GM19351 (cell line): ENCODE data around the gene FAM78A.

ENCODE experiments used
- ATAC-seq: cut with Tn5 transposase; IDR thresholded peaks from one replicate; pipeline ENCODE4 v1.9.1; 2021; ENCODE audit warnings: mild to moderate bottlenecking, moderate library complexity; ENCODE audit not compliant: unreplicated experiment

Gene FAM78A

DNA sequence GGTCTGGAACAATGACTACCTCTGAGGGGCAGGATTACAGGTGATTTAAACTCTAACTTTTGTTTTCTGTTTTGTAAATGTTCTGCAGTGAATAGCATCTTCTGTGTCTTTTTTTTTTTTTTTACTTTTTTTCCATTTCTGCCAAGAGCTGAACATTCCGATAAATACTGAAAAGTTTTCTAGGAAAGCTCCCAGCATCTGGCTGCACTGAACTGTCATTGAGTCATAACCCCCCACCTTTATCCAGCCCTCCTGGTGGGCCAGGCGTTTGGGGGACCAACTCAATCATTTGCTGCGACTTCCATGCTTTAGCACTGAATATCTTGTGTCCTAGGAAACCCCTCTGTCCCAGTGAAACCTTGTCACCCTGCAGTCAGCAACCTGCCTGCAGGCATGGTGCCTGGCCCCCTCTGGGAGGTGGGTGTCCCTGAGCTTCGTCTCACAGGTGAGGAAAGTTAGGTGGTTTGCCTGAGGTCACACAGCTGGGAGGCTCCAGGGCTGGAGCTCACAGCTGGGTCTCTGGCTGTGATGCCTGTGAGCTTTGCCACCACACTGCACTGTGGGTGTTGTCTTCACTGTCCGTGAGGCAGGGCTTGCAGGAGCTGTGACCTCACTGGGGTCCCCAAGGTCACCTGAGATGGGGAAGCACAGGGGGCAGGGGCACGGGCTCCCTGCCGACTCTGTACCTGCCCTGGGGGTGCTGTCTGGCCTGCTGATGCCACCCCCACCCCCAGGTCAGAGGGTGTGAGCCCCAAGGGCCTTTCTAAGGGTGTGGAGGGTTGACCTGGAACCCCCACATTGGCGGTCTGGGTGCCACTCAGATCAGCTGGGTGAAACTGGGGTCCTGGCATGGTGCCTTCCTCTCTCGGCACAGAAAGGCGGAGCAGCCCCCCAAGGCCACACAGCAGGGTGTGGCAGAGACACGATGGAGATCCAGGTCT lies 27.3 kb upstream of the FAM78A start:
- no peak for ATAC-seq

DNA sequence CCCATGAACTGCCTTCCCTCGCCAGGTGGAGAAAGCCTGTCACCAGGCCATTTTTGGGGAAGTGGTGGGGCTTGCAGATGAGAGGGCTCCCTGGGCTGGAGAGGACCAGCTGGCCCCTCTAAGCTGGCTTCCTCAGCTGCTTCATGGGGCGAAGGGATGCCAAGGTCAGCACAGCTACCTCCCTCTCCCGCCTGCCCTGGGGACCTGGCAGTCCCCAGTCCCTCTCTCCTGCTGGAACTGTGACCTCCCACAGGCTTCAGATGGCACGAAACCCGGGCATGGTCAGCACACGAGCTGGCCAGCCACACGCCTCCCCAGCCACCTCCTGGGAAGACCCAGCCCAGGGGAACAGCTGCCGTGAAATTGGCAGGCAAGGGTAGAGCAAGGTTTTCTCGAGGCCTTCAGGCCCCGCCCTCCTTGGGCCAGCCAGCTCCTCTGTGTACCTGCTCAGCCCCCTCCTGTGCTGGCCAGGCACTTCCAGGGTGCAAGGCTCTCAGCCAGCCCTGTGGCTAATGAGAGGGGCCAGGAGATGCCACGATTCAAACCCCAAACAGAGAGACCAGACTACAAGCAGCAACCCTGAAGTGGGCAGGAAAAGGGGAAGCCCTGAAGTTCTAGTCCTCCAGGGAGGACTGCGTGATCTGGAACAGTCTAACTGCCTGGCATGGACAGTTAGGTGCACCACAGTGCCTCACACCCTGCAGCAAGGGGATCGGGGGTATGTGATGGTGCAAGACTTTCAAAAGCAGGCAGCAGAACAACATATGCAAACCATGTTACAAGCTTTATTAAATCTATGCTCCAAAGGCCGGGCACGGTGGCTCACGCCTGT lies 26.1 kb upstream of the FAM78A start:
- ATAC-seq = no peak

DNA sequence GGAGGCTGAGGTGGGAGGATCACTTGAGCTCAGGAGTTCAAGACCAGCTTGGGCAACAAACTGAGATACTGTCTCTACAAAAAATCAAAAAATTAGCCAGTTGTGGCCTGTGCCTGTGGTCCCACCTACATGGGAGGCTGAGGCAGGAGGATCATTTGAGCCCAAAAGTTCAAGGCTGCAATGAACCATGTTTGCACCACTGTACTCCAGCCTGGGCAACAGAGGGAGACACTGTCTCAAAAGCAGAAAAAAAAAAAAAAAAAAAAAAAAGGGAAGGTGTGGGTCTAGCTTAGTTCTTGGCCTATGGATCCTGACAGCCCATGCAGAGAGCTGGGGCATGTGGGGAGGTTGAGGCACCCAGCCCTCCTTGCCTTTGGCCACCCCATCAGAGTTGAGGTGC lies 24.1 kb upstream of the FAM78A start:
- no peak for ATAC-seq

DNA sequence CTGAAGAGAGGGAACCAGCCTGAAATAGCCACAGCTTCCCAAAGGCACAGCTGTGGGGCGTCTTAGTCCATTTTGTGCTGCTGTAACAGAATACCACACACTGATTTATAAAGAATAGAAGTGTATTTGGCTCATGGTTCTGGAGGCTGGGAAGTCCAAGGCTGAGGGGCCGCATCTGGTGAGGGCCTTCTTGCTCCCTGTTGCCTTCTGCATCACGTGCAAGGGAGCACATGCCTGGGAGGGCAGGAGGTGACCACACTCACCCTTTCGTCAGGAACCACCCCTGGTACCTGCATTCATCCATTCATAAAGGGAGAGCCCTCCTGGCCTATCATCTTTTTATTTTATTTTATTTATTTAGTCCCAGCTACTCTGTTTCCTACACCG lies 23.6 kb upstream of the FAM78A start:
- no peak for ATAC-seq

DNA sequence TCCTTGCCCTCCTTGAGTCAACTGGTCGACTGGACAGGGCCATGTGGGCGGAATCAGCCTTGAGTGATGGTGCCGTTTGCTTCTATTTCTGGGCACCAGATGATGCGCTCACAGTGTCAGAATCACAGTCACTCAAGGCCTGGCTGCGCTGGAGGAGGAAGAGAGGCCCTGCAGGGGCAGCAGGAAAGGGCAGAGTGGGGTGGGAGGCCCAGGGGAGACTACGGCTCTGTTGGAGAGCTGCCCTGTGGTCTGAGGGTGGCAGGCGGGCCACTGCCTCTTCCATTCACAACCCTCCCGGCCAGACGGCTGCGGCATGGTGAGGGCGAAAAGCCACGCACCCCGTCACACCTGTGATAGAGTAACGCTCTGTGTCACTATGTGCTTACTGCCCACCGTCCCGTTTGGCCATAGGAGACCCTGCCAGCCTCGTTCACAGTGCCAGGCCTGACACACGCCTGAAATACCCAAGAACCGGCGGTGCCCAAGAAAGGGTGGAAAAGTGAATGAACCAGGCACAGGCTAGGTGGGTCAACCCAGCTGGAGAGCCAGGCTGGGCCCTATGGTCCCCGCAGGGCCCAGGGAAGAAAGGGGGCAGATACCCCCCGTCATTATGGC lies 23.1 kb upstream of the FAM78A start:
- ATAC-seq = no peak

DNA sequence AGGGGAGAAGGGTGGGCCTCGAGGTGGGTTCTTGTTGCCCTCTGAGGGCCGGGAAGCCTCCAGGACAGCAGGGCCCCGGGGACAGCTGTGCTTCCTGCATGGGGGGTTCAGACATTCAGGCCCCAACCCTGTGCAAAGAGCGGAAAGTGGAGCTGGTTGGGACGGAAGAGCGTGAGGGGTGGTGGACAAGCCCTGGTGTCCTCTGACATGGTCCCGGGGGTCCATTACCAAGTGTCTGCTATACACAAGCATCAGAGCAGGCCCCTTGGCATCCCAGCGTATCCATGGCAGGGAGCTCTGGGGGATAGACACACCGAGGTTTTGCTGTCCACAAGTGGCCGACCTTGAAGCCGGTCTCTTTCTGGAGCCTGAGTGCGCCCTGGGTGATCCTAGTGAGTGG lies 22.5 kb upstream of the FAM78A start:
- no peak for ATAC-seq

DNA sequence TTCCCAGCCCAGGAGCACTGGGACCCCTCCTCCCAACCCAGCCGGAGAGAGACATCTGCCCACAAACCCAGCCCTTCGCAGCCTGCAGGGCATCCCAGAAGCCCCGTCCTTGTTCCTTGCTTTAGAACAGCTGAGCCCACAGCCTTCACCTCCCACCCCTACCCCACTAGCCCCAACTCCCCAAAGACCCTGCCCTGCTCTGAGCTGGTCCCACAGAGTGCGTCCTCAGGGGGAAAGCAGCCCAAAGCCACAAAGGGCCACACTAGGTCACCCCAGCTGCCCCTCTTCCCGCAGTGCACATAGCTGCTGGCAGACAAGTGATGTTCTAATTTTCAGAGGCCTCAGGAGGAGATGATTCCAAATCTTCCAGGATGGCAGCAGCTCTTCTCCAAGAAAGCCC lies 22.0 kb upstream of the FAM78A start:
- no peak for ATAC-seq

DNA sequence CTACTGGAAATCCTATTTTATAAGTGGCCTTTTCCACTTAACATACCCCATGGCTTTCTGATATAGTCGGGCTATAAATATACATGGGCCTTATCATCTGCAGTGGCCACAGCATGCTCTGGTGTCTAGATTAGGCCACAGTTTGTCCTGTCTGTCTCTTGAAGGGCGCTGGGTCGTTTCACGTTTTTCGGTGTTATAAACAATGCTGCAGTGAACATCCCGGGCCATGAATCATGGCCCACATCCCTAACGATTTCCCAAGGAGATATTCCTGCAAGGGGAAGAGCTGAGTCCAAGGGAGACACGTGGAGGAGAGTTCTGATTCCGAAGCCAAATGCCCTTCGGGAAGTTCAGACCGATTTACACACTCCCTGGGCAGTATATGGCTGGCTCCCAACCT lies 21.6 kb upstream of the FAM78A start:
- no peak for ATAC-seq

DNA sequence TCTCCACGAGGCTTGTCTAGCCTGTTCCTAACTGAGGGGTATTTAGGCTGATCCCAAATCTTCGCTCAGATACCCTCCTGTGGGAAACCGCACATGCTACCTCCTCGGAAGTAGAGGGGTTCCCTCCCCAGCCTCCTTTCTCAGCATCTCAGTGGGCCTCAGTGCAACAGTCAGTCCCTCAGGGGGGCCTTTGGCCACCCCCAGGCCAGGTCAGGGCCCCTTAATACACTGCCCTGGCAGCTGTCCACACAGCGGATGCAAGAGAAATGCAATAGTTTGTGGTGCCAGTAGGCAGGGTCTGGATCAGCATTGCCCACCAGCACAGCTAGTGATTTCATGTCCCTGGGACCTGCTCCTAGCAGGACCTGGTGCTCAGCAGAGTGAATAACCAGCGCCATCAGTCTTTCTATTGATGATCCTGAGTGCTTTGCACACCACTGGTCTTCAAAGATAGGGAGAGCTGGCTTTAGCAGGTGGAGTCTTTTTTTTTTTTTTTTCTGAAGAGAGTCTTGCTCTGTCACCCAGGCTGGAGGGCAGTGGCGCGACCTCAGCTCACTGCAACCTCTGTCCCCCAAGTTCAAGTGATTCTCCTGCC lies 20.7 kb upstream of the FAM78A start:
- no peak for ATAC-seq

DNA sequence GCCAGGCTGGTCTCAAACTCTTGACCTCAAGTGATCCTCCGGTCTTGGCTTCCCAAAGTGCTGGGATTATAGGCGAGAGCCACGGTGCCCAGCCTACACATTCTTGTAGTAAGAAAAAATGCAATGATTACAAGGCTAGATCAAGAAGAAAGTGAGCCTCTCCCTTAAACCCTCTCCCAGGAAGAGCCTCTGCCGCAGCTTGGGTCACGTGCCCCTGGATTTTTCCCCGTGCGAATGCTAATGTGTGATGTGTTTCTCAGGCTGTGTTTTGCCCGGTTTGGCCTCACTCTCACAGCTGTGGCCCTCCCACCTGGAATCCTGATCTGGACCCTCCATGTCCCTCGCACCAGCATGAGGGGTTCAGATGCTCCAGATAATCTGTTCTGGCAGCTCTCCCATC lies 20.1 kb upstream of the FAM78A start:
- ATAC-seq = no peak

DNA sequence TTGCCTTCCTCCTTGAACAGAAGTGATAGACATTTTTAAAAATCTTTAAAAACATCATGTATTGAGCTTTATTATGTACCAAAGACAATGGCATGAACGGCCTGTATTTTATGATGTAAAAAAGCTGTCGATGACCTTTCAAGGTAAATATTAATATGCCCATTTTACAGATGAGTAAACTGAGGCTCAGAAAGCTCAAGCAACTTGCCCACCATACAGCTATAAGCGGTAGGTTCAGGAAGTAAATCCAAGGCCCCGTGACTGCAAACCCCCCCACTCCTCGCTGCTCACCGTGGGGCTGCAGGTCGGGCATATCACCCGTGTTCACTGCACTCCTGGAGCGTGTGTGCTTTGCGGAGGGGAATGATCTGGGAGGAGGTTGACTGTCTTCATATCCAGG lies 16.6 kb upstream of the FAM78A start:
- ATAC-seq = no peak

DNA sequence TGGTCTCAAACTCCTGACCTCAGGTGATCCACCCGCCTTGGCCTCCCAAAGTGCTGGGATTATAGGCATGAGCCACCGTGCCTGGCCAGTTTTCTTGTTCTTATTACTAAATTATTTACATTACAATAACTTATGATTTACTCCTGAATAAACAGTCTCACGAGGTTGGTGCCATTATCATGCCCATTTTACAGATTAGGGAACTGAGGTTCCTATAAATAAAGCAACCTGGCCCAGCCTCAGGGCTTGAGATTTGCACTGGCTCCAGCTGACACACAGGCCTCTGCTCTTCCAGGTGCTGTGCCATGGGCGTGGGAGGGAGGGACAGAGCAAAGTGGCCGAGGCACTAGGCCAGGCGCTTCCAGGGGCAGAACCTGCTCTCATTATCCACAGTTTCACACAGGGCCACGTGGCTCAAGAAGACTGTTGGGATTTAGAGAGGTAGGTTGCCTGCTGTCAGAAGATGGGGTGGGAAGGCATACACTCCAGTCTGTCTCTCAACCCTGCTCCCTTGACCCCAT lies 15.5 kb upstream of the FAM78A start:
- ATAC-seq = no peak

DNA sequence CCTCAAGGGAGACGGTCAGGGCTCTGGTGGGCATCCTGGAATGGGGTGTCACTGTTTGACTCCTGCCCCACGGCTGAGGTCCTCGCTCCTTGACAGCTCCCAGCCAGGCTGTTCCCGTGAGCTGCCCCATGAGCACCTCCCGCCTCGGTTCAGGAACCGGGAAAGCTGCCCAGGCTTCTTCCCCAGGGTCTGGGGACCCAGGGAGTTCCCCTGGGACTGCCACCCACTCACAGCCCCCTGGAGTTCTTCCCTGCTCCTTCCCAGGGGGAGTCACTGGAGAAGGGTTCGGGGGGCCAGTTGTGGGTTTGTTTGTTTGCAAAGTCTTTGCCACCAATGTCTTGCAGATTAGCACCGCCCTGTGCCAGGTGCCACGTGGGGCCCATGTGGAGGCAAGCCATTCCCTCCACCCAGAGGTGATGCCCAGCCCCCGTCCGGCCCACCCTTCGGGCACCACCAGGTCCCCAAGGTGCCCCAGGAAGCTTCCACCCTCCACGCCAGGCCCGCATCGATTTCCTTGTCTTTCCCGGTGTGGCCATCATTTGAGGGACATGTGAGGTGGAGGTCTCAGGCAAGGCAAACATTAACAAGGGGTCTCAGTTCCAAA lies 14.6 kb upstream of the FAM78A start:
- ATAC-seq = no peak

DNA sequence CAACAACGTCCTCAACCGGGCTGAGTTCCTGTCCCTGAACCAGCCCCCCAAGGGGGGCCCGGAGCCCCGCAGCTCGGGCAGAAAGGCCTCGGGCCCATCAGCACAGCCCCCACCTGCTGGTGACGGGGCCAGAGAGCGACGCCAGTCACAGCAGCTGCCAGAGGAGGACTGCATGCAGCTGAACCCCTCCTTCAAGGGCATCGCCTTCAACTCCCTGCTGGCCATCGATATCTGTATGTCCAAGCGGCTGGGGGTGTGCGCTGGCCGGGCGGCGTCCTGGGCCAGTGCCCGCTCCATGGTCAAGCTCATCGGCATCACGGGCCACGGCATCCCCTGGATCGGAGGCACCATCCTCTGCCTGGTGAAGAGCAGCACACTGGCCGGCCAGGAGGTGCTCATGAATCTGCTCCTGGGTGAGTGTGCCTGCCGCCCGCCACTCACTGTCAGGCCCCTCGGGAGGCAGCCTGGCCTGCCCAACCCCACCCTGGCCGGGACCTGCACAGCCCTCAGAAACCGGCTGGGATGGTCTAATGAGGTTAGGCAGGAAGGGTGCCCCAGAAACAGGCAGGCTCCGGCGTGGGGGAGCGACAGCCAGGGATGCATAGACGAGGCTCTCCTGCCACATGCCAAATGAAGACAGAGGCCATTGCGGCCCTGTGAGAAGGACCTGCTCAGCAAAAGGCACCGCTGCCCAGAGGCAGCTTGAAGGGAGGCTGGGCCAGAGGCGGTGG lies 13.9 kb upstream of the FAM78A start:
- ATAC-seq = no peak

DNA sequence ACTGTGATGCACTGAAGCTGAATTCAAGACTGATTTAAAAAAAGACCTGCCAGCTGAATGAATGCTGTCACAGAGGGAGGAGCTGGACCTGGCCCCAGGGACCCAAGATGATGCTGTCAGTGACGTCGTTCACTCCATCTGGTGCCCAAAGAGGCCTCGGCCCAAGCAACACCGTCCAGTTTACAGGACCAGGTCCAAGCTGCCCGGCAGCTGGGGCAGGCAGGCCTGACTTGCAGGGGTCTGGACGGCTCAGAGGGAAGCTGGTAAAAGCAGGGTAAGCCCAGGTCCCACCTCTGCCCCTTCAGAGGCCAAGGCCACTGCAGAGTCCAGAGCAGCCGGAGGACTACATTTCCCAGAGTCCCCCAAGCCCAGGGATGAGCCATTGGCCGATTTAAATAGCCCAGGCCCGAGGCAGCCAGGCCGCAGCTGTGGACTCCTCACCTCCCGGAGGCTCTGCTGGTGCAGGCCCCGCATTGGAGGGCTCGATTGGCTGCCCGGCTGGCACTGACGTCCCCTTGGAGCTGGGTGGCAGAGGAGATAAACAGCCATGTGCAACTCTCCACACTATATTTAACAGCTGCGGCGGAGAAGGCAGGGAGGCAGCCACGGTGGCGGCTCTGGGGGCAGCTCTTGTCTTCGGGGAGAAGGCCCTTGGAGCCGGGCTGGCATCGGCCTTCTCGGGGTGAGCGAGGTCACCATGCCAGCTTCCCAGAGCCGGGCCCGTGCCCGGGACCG lies 13.2 kb upstream of the FAM78A start, which contains the start of gene PLPP7:
Gene PLPP7 (plus strand): TSS at position 423 of the 735 bp plus-strand sequence. CDS start 275 bp downstream, at position 698.
- ATAC-seq = no peak

DNA sequence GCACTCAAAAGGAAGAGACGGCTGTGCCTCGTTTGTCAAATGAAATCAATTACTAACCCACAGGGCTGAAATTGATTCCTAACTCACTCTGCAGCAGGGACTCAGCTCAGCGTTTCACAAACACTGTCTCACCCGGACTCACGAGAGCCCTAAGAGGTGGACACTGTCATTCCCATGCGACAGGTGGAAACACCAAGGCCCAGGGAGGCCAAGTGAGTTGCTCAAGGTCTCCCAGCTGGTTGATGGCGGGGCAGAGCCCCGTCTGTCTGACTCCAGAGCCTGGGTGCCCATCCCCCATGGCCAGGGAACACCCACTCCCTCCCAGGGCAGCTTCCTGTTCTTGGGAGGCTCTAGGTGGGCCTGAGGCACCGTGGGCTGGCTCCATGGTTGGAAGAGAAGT lies 11.9 kb upstream of the FAM78A start:
- ATAC-seq = no peak

DNA sequence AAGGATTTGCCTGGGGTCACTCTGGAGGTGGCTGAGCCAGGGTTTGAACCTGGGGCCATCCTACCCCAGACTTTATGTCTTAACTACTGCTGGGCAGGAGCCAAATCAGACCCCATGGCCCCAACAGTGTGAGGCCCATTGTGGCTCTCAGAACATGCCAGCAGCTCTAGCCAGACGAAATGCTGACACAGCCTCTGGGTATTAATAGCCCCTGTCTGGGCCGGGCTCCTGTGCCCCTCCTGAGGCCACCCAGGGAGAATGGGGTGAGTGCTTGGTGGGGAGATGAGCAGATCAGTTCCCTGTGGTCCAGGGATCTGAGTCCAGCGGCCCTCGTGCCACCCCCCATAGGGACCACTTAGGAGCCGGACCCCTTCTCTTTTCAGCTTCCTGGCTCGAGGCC lies 11.0 kb upstream of the FAM78A start:
- ATAC-seq = no peak

DNA sequence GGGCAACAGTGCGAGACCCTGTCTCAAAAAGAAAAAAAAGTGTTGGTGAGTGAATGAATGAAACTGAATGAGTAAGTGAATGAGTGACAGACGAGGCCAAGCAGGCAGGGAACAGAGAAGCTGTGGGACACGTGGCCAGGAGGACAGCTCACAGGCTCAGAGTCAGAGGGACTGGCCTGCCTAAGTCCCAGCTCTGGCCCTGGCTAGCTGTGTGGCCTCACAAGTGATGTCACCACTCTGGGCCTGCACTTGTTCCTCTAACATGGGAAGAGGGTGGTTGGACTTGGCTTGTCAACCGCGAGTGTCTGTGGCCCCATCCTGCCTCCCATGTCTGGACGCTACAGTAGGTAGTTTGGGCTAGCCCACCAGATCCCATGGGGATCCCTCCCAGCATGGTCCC lies 8.5 kb upstream of the FAM78A start:
- ATAC-seq = no peak
